Measurements from ENCODE around the gene NDFIP2.
"Not testable (repeated sequence)": the region's sequence is repeated elsewhere in the genome, so short reads cannot be mapped to it uniquely, and the experiment has no call there.

The NDFIP2 gene

DNA sequence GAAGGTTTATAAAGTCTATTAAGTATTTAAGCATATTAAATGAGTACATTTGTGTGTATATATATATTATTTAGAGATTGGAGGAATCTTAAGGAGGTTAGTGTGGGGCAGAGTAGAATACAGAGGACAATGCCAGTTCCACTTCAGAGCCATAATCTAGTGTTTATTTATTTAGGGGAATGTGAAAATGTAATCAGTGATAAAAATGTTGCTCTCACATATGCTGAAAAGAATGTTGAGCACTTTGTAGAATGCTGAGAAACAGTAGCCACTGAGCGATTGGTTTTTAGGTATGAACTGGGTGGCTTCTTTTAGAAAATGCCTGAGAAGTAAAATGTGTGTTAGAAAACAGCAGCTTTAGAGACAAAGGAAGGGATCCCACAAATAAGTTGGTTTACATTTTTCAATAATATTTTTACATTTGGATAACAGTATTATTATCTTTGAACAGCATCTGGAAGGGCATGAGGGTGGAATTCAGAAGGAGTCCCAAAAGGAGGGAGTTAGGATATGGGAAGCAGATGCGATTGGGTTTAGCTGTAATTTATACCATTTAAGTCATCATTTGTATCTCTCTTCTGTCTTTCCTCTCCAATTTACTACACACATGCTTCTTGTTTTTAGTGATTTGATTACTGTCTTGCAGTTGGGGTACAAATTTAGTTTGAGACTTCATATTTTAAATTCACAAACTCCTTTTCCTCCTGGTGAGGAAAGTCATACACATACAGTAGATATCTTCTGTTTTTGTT is 68.6 kb downstream of the NDFIP2 start:
- Histone ChIP-seq H3K27ac (ENCODE audit: insufficient read depth, low read depth, low read length, poor library complexity, severe bottlenecking) (no peak overlapping the region), H3K4me3 (ENCODE audit: insufficient read depth, low read depth, low read length) (no peak overlapping the region), H3K36me3 (ENCODE audit: control insufficient read depth, insufficient read depth, low read length) (no peaks in the 10 kb centered on the region), H3K4me1 (ENCODE audit: control insufficient read depth, insufficient read depth, low read length) (peaks cover 11% of the 10 kb centered on the region), H3K9me3 (ENCODE audit: control insufficient read depth, low read length) (no peaks in the 10 kb centered on the region), H3K27me3 (ENCODE audit: control insufficient read depth, insufficient read depth, low read length, poor library complexity, severe bottlenecking) (no peaks in the 10 kb centered on the region)
- WGBS, 2 experiments, result 93 to 97% methylated on average over 1 of the region's 2 CpGs

DNA sequence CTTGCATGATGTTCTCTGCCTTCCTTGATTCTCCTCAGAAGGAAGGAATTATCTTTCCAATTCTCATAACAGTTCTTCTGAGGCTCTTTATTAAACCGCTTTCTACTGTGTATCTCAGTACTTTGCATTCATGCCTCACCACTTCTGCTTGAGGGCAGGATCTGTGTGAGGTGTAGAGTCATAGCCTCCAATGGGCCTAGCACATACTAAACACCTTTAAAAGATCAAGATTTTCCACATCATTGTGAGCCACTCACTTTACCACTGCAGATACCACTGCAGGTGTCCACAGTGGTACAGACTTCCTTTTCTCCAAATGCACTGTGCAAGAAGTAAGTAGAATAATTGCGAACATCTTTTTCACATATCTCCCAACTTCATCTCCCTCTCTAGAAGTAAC is 76.7 kb downstream of the NDFIP2 start:
- Histone ChIP-seq H3K9me3 (ENCODE audit: control insufficient read depth, low read length) (no peaks in the 10 kb centered on the region), H3K4me1 (ENCODE audit: control insufficient read depth, insufficient read depth, low read length) (no peaks in the 10 kb centered on the region), H3K27ac (ENCODE audit: insufficient read depth, low read depth, low read length, poor library complexity, severe bottlenecking) (no peak overlapping the region), H3K36me3 (ENCODE audit: control insufficient read depth, insufficient read depth, low read length) (no peaks in the 10 kb centered on the region), H3K4me3 (ENCODE audit: insufficient read depth, low read depth, low read length) (no peak overlapping the region), H3K27me3 (ENCODE audit: control insufficient read depth, insufficient read depth, low read length, poor library complexity, severe bottlenecking) (no peaks in the 10 kb centered on the region)
- WGBS, 2 experiments, result 90 to 96% methylated on average over 2 of the region's 2 CpGs

DNA sequence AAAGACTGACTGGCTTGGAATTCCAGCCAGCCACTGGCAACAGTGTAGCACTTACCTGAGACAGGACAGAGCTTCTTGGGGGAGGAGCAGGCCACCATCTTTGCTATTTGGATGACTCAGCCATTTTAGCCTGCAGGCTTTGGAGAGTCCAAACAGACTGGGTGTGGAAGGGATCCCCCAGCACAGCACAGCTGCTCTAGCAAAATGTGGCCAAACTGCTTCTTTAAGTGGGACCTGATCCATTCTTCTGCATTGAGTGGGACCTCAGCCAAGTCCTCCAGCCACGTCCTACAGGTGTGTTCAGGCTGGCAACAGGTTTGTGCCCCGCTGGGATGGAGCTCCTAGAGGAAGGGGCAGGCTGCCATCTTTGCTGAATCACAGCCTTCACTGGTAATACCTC is 80.0 kb downstream of the NDFIP2 start:
- WGBS, 2 experiments, result 93 to 100% methylated on average over 2 of the region's 2 CpGs
- Histone ChIP-seq H3K9me3 (ENCODE audit: control insufficient read depth, low read length) (no peaks in the 10 kb centered on the region), H3K27me3 (ENCODE audit: control insufficient read depth, insufficient read depth, low read length, poor library complexity, severe bottlenecking) (no peaks in the 10 kb centered on the region), H3K27ac (ENCODE audit: insufficient read depth, low read depth, low read length, poor library complexity, severe bottlenecking) (no peak overlapping the region), H3K4me3 (ENCODE audit: insufficient read depth, low read depth, low read length) (no peak overlapping the region), H3K4me1 (ENCODE audit: control insufficient read depth, insufficient read depth, low read length) (no peaks in the 10 kb centered on the region), H3K36me3 (ENCODE audit: control insufficient read depth, insufficient read depth, low read length) (no peaks in the 10 kb centered on the region)

- no peaks in the 10 kb centered on the region for H3K4me1 ChIP-seq (ENCODE audit: control insufficient read depth, insufficient read depth, low read length)
- H3K4me3 ChIP-seq (ENCODE audit: insufficient read depth, low read depth, low read length), result no peak overlapping the region
- no peaks in the 10 kb centered on the region for H3K36me3 ChIP-seq (ENCODE audit: control insufficient read depth, insufficient read depth, low read length)
- H3K9me3 ChIP-seq (ENCODE audit: control insufficient read depth, low read length), result no peaks in the 10 kb centered on the region
- no peak overlapping the region for H3K27ac ChIP-seq (ENCODE audit: insufficient read depth, low read depth, low read length, poor library complexity, severe bottlenecking)
- H3K27me3 ChIP-seq (ENCODE audit: control insufficient read depth, insufficient read depth, low read length, poor library complexity, severe bottlenecking), result no peaks in the 10 kb centered on the region
These were observed 81.6 kb downstream of the NDFIP2 start for GRCh38 chr13:79562557-79562956.

GRCh38 chr13:79566118-79566517 is 85.2 kb downstream of the NDFIP2 start:
- H3K9me3 ChIP-seq (ENCODE audit: control insufficient read depth, low read length), result no peaks in the 10 kb centered on the region
- H3K4me1 ChIP-seq (ENCODE audit: control insufficient read depth, insufficient read depth, low read length), result no peaks in the 10 kb centered on the region
- WGBS, 2 experiments, result 94 to 97% methylated on average over 2 of the region's 2 CpGs
- H3K27me3 ChIP-seq (ENCODE audit: control insufficient read depth, insufficient read depth, low read length, poor library complexity, severe bottlenecking), result no peaks in the 10 kb centered on the region
- H3K36me3 ChIP-seq (ENCODE audit: control insufficient read depth, insufficient read depth, low read length), result no peaks in the 10 kb centered on the region
- H3K27ac ChIP-seq (ENCODE audit: insufficient read depth, low read depth, low read length, poor library complexity, severe bottlenecking), result no peak overlapping the region
- no peak overlapping the region for H3K4me3 ChIP-seq (ENCODE audit: insufficient read depth, low read depth, low read length)

DNA sequence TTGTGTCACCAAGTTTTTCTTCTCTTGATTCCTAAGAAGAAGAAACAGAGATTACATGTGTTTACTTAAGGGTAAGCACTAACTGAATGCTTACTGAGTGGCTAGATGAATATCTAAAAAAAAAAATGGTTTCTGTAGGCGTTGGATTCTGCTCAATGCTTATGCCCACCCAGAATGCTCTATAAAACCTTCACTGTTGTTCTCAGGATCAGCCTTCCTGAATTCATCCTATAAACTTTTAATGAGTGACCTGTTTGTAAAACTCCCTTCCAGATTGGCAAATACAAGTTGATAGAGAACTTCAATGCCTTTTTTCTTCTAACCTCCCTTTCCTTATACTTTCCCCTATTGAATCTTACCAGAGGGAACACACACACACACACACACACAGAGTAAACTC is 90.2 kb downstream of the NDFIP2 start:
- no peaks in the 10 kb centered on the region for H3K36me3 ChIP-seq (ENCODE audit: control insufficient read depth, insufficient read depth, low read length)
- no peak overlapping the region for H3K27ac ChIP-seq (ENCODE audit: insufficient read depth, low read depth, low read length, poor library complexity, severe bottlenecking)
- WGBS, 2 experiments, result 67 to 89% methylated on average over 1 of the region's 1 CpG

DNA sequence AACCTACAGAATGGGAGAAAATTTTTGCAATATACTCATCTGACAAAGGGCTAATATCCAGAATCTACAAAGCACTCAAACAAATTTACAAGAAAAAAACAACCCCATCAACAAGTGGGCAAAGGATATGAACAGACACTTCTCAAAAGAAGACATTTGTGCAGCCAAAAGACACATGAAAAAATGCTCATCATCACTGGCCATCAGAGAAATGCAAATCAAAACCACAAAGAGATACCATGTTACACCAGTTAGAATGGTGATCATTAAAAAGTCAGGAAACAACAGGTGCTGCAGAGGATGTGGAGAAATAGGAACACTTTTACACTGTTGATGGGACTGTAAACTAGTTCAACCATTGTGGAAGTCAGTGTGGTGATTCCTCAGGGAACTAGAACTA is 92.9 kb downstream of the NDFIP2 start:
- not testable (repeated sequence) for H3K27ac ChIP-seq (ENCODE audit: insufficient read depth, low read depth, low read length, poor library complexity, severe bottlenecking); H3K4me1 ChIP-seq (ENCODE audit: control insufficient read depth, insufficient read depth, low read length); H3K4me3 ChIP-seq (ENCODE audit: insufficient read depth, low read depth, low read length); H3K9me3 ChIP-seq (ENCODE audit: control insufficient read depth, low read length); H3K36me3 ChIP-seq (ENCODE audit: control insufficient read depth, insufficient read depth, low read length); H3K27me3 ChIP-seq (ENCODE audit: control insufficient read depth, insufficient read depth, low read length, poor library complexity, severe bottlenecking)

More for the DNA sequence above, 90.2 kb downstream of the NDFIP2 start:
- H3K4me1 ChIP-seq (ENCODE audit: control insufficient read depth, insufficient read depth, low read length), result no peaks in the 10 kb centered on the region
- H3K27me3 ChIP-seq (ENCODE audit: control insufficient read depth, insufficient read depth, low read length, poor library complexity, severe bottlenecking), result no peaks in the 10 kb centered on the region
- H3K9me3 ChIP-seq (ENCODE audit: control insufficient read depth, low read length), result no peaks in the 10 kb centered on the region
- no peak overlapping the region for H3K4me3 ChIP-seq (ENCODE audit: insufficient read depth, low read depth, low read length)

GRCh38 chr13:79581870-79582315 is 100.9 kb downstream of the NDFIP2 start:
- no peak overlapping the region for H3K27ac ChIP-seq (ENCODE audit: insufficient read depth, low read depth, low read length, poor library complexity, severe bottlenecking)

GRCh38 chr13:79582896-79583295 is 101.9 kb downstream of the NDFIP2 start:
- H3K27me3 ChIP-seq (ENCODE audit: control insufficient read depth, insufficient read depth, low read length, poor library complexity, severe bottlenecking), result no peaks in the 10 kb centered on the region
- H3K4me3 ChIP-seq (ENCODE audit: insufficient read depth, low read depth, low read length), result no peak overlapping the region
- H3K27ac ChIP-seq (ENCODE audit: insufficient read depth, low read depth, low read length, poor library complexity, severe bottlenecking), result no peak overlapping the region
- 88 to 100% methylated on average over 1 of the region's 1 CpG for WGBS, 2 experiments
- H3K36me3 ChIP-seq (ENCODE audit: control insufficient read depth, insufficient read depth, low read length), result no peaks in the 10 kb centered on the region
- H3K4me1 ChIP-seq (ENCODE audit: control insufficient read depth, insufficient read depth, low read length), result peaks cover 8% of the 10 kb centered on the region
- H3K9me3 ChIP-seq (ENCODE audit: control insufficient read depth, low read length), result no peaks in the 10 kb centered on the region

More at GRCh38 chr13:79581870-79582315, 100.9 kb downstream of the NDFIP2 start:
- no peaks in the 10 kb centered on the region for H3K36me3 ChIP-seq (ENCODE audit: control insufficient read depth, insufficient read depth, low read length)
- WGBS, 2 experiments, result 82 to 83% methylated on average over 4 of the region's 4 CpGs
- no peak overlapping the region for H3K4me3 ChIP-seq (ENCODE audit: insufficient read depth, low read depth, low read length)
- no peaks in the 10 kb centered on the region for H3K9me3 ChIP-seq (ENCODE audit: control insufficient read depth, low read length)
- no peaks in the 10 kb centered on the region for H3K27me3 ChIP-seq (ENCODE audit: control insufficient read depth, insufficient read depth, low read length, poor library complexity, severe bottlenecking)
- H3K4me1 ChIP-seq (ENCODE audit: control insufficient read depth, insufficient read depth, low read length), result peaks cover 8% of the 10 kb centered on the region

DNA sequence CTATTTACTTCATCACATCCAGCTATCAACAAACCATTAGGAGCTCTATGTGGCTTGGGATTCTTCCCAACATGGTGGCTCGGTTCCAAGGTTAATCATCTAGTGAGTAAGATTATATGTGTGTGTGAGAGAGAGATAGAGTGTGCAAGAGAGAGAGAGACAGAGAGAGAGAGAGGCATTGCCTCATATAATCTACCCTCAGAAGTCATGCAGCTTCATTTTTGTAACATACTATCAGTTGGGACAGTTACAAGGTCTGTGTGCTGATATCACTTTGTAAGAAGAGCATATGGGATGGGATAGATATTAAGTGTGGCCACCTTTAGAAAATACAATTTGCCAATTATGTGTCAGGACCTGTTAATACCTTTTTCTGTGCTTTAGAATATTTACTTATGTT is 104.1 kb downstream of the NDFIP2 start:
- Histone ChIP-seq H3K36me3 (ENCODE audit: control insufficient read depth, insufficient read depth, low read length) (no peaks in the 10 kb centered on the region), H3K27ac (ENCODE audit: insufficient read depth, low read depth, low read length, poor library complexity, severe bottlenecking) (no peak overlapping the region), H3K4me1 (ENCODE audit: control insufficient read depth, insufficient read depth, low read length) (peaks cover 8% of the 10 kb centered on the region), H3K4me3 (ENCODE audit: insufficient read depth, low read depth, low read length) (no peak overlapping the region), H3K9me3 (ENCODE audit: control insufficient read depth, low read length) (no peaks in the 10 kb centered on the region), H3K27me3 (ENCODE audit: control insufficient read depth, insufficient read depth, low read length, poor library complexity, severe bottlenecking) (no peaks in the 10 kb centered on the region)
- 100% methylated on average over 1 of the region's 1 CpG for WGBS, 2 experiments

All from ectodermal cell (in vitro differentiated cells).